Rectal smooth muscle tissue (tissue), 1 donor: ENCODE data around the gene GANC.
"Not testable (repeated sequence)": the region's sequence is repeated elsewhere in the genome, so short reads cannot be mapped to it uniquely, and the experiment has no call there.

Experiments used
- H3K27ac ChIP-seq: one replicate; pipeline ENCODE4 v1.7.0; 2013; ENCODE audit warnings: low read depth, low read length, inconsistent platforms
- H3K27me3 ChIP-seq: one replicate; pipeline ENCODE4 v1.7.0; 2013; ENCODE audit warnings: low read length; ENCODE audit not compliant: control insufficient read depth, insufficient read depth
- H3K36me3 ChIP-seq: one replicate; pipeline ENCODE4 v1.7.0; 2013; ENCODE audit warnings: low read length; ENCODE audit not compliant: control insufficient read depth, insufficient read depth
- H3K4me1 ChIP-seq: one replicate; pipeline ENCODE4 v1.7.0; 2013; ENCODE audit warnings: low read length; ENCODE audit not compliant: control insufficient read depth, insufficient read depth
- H3K4me3 ChIP-seq: one replicate; pipeline ENCODE4 v1.7.0; 2013; ENCODE audit warnings: low read length
- H3K9ac ChIP-seq: one replicate; pipeline ENCODE4 v1.7.0; 2013; ENCODE audit warnings: low read length

The GANC gene

DNA sequence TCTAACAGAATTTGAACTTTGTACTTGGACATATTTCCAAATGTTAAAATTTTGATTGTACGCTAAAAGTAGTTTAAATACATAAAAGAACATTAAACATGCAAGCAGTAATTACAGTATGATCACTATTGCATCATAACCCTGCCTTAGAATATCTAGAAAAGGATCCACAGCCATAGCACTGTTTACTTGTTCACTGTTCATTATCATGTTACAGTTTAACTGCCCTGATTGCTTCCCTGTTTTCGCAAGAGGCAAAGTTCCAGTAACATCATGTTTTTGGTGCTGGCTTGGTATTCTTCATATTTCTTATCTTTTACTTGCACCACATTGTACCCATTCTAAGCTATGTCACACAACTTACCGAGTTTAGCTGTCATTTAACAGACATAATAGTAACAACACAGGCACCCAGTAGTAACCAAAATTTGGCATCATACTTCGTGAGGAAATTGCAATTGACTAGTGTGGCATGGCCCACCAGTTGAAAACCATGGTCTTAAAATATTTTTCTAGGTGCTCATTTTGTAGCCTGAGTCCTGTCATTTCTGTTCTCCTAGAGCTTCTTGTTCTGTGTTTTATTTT, 13.5 kb downstream of the GANC start:
- H3K27ac ChIP-seq: no peak overlapping the region

DNA sequence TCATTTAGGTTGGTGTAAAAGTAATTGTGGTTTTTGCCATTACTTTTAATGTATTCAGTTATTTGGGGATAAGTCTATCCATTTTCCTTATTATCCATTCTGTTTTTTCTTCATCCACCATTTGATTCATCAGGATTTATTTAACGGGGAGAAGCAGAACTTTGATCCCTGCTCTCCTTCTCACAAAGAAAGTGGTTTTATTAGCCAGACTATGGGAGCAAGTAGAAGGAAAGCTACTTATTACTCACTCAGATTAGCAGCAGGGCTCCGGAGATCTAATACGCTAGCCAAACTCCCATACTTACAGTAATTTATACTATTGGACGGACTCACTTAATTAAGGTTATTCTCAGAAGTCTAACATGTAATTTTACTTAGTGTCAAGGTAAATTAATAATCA, 14.9 kb downstream of the GANC start:
- H3K9ac ChIP-seq: no peak overlapping the region
- peaks cover 8% of the 10 kb centered on the region for H3K36me3 ChIP-seq
- H3K27me3 ChIP-seq: no peaks in the 10 kb centered on the region
- no peak overlapping the region for H3K27ac ChIP-seq
- H3K4me3 ChIP-seq: no peak overlapping the region
- no peaks in the 10 kb centered on the region for H3K4me1 ChIP-seq

More for the DNA sequence above, 13.5 kb downstream of the GANC start:
- peaks cover 8% of the 10 kb centered on the region for H3K36me3 ChIP-seq
- no peaks in the 10 kb centered on the region for H3K4me1 ChIP-seq
- H3K27me3 ChIP-seq: no peaks in the 10 kb centered on the region
- no peak overlapping the region for H3K9ac ChIP-seq
- no peak overlapping the region for H3K4me3 ChIP-seq

DNA sequence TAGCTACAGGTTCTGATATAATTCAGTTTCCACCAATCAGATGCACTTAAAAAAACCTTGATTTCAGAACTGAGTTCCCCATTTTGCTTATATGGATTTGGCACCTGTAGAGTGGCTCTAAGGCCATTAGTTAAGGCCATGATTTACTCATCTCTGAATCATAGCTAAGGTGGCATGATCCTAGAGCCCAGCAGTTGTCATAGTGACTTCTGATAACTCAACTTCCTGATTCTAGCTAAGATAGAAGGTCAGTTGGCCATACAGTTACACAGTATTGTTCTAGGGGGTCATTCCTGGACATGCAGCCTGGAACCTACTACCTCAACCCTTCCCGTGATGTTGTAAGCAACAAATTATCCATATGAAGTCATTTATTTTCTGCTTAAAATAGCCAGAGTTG, 16.2 kb downstream of the GANC start:
- no peak overlapping the region for H3K4me3 ChIP-seq
- H3K36me3 ChIP-seq: peaks cover 8% of the 10 kb centered on the region
- no peaks in the 10 kb centered on the region for H3K4me1 ChIP-seq
- H3K27ac ChIP-seq: no peak overlapping the region
- no peaks in the 10 kb centered on the region for H3K27me3 ChIP-seq
- H3K9ac ChIP-seq: no peak overlapping the region

DNA sequence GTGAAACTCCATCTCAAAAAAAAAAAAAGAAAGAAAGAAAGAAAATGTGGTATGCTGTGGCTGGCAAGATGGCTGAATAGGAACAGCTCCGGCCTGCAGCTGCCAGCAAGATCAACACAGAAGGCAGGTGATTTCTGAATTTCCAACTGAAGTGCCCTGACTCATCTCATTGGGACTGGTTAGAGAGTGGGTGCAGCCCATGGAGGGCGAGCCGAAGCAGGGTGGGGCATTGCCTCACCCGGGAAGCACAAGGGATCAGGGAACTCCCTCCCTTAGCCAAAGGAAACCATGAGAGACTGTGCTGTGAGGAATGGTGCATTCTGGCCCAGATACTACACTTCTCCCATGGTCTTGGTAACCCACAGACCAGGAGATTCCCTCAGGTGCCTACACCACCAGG, 28.0 kb downstream of the GANC start:
- not testable (repeated sequence) for H3K36me3 ChIP-seq, H3K9ac ChIP-seq, H3K4me3 ChIP-seq, H3K27me3 ChIP-seq, H3K27ac ChIP-seq, H3K4me1 ChIP-seq

DNA sequence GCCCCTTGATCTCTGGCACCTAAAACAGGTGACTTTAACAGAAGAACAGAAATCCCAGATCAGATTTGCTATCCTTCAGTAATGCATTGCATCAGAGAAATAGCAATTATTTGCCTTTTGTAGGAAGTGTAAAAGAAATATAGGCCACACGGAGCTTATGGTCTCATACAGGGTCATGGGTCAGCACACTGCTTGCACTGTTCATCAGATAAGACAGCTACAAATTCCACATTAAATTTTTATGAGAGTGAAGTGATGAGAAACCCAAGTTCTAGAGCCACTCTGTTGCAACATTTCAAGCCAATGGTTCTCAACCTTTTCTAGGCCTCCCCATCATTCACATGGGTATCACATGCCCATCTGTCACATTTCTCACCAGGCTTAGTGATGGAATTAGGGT, 33.7 kb downstream of the GANC start:
- Histone ChIP-seq H3K9ac (no peak overlapping the region), H3K4me3 (no peak overlapping the region), H3K27ac (no peak overlapping the region), H3K27me3 (no peaks in the 10 kb centered on the region), H3K4me1 (no peaks in the 10 kb centered on the region), H3K36me3 (peaks cover 6% of the 10 kb centered on the region)

DNA sequence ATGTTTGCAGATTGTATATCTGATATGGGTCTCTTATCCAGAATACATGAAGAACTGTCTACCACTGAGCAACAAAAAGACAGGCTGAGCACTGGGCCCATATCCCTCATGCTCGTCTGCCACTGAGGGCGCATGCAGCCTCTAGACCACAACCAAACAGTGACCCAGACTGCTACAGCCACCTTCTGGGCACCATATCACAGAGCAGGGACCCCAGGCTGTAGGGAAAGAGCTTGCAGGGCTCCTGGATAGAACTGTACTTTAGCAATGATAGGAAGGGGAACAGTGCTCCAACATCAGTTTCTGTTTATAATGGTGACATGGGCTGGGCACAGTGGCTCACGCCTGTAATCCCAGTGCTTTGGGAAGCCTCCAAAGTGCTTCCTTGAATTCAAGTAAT, 40.5 kb downstream of the GANC start:
- Histone ChIP-seq H3K4me3 (no peak overlapping the region), H3K27ac (no peak overlapping the region), H3K36me3 (peaks cover 8% of the 10 kb centered on the region), H3K9ac (no peak overlapping the region), H3K4me1 (no peaks in the 10 kb centered on the region), H3K27me3 (no peaks in the 10 kb centered on the region)

DNA sequence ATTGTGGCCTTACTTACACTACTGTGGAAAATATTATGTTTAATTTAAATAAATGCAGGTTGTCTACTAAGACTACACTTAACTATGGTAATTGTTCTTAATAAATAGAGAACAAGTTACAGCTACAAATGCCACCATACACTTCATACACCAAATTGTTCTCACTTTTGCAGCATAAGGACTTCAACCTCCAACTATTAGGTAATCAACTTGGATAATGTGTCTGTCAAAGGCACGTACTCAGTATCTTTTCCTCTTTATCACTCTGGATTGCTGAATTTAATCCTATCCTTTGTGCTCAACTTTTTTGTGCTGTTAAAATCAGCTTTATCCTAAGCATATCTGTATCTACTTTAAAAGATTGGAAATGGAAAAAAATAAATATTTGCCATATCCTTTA, 41.8 kb downstream of the GANC start:
- H3K27me3 ChIP-seq: no peaks in the 10 kb centered on the region
- no peak overlapping the region for H3K4me3 ChIP-seq
- no peak overlapping the region for H3K9ac ChIP-seq
- no peak overlapping the region for H3K27ac ChIP-seq
- no peaks in the 10 kb centered on the region for H3K4me1 ChIP-seq
- H3K36me3 ChIP-seq: peaks cover 8% of the 10 kb centered on the region

DNA sequence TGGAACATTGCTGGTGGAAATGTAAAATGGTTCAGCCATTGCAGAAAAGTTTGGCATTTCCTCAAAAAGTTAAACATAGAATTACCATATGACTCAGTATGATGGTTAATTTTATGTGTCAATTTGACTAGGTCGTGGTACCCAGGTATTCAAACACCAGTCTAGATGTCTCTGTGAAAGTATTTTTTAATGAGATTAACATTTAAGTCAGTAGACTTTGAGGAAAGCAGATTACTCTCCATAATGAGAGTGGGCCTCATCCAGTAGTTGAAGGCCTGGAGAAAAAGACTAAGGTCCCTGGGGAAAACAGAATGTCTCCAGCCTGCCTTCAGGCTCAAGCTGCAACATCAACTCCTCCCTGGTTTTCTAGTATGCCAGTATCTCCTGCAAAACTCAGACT, 42.5 kb downstream of the GANC start:
- H3K4me1 ChIP-seq: no peaks in the 10 kb centered on the region
- H3K9ac ChIP-seq: no peak overlapping the region
- H3K36me3 ChIP-seq: peaks cover 4% of the 10 kb centered on the region
- no peaks in the 10 kb centered on the region for H3K27me3 ChIP-seq
- H3K4me3 ChIP-seq: no peak overlapping the region
- H3K27ac ChIP-seq: no peak overlapping the region

DNA sequence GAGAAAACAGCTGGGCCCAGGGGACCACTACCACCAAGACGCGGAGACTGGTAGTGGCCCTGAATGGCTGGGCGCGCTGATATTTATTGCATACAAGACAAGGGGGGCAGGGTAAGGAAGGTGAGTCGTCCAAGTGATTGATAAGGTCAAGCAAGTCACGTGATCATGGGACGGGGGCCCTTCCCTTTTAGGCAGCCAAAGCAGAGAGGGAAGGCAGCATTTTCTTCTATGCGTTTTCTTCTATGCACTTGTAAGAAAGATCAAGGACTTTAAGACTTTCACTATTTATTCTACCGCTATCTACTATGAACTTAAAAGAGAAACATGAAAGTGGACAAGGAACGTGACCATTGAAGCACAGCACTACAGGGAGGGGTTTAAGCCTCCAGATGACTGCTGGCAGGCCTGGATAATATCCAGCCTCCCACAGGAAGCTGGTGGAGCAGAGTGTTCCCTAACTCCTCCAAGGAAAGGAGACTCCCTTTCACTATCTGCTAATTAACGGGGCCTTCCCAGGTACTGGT, 43.3 kb downstream of the GANC start:
- not testable (repeated sequence) for H3K36me3 ChIP-seq

DNA sequence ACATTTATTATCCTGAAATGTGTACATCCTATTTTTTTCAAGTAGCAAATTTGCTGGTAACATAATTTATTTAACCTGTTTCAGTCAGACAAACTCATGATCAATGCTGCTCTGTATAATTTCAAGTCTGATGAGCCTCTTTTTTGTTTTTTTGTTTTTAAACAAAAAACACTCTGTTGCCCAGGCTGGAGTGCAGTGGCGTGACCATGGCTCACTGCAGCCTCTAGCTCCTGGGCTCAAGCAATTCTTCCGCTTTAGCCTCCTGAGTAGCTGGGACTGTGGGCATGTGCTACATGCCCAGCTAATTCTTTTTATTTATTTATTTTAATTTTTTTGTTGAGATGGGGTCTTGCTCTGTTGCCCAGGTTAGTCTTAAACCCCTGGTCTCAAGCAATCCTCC, 46.2 kb downstream of the GANC start:
- Histone ChIP-seq H3K4me1 (no peaks in the 10 kb centered on the region), H3K9ac (no peak overlapping the region), H3K36me3 (peaks cover 4% of the 10 kb centered on the region), H3K27ac (no peak overlapping the region), H3K4me3 (no peak overlapping the region), H3K27me3 (no peaks in the 10 kb centered on the region)

More for the DNA sequence above, 43.3 kb downstream of the GANC start:
- not testable (repeated sequence) for H3K4me3 ChIP-seq, H3K4me1 ChIP-seq, H3K27ac ChIP-seq, H3K27me3 ChIP-seq, H3K9ac ChIP-seq

DNA sequence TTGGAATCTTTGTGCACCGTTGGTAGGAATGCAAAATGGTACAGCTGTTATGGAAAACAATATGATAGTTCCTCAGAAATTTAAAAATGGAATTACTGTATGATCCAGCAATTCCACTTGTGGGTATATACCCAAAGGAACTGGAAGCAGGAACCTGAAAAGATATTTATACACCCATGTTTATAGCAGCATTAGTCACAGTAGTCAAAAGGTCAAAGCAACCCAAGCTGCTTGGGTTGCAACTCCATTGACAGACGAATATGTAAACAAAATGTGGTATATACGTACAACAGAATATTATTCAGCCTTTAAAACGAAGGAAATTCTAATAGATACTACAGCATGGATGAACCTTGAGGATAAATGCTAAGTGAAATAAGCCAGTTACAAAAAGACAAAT, 51.3 kb downstream of the GANC start:
- no peaks in the 10 kb centered on the region for H3K27me3 ChIP-seq
- H3K9ac ChIP-seq: no peak overlapping the region
- no peaks in the 10 kb centered on the region for H3K4me1 ChIP-seq
- H3K4me3 ChIP-seq: no peak overlapping the region
- peaks cover 6% of the 10 kb centered on the region for H3K36me3 ChIP-seq
- no peak overlapping the region for H3K27ac ChIP-seq

DNA sequence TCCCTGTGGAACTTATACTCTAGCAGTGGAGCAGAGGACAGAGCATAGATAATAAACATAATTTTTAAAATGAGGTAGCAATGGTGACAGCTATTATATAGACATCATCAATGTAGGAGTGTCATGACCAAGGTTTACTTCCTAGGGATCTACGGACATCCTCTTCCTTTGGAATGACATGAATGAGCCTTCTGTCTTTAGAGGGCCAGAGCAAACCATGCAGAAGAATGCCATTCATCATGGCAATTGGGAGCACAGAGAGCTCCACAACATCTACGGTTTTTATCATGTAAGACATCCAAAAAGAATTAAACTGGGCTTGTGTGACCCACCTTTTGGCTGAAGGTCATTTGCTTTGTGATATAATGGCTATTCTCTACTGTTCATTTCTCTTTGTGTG, 56.2 kb downstream of the GANC start:
- Histone ChIP-seq H3K4me1 (no peaks in the 10 kb centered on the region), H3K4me3 (no peak overlapping the region), H3K36me3 (peaks cover 2% of the 10 kb centered on the region), H3K27ac (no peak overlapping the region), H3K9ac (no peak overlapping the region), H3K27me3 (no peaks in the 10 kb centered on the region)

DNA sequence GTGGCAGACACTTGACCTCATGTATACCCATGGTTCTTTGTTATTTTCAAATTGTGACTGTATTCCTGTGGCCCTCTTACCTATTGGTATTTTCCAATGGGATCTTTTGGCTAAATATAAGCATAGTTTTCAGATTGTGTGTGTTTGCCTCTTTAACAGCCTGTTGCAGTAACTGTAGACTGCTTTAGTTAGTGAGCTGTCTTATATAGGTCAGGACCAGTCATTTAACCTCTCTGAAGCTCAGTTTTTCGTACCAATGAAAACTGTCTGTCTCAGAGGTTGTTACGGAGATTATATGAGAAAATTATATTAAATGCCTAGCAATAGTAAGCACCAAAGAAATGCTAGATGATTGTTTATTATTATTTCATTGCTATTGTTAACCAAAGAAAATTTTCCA, 57.0 kb downstream of the GANC start:
- Histone ChIP-seq H3K4me3 (no peak overlapping the region), H3K36me3 (no peaks in the 10 kb centered on the region), H3K9ac (no peak overlapping the region), H3K27ac (no peak overlapping the region), H3K4me1 (no peaks in the 10 kb centered on the region), H3K27me3 (no peaks in the 10 kb centered on the region)
